Measurements from ENCODE around the gene EPHA2. TPM values are rescaled to one million over a fixed set of nuclear protein-coding genes. Genes with fewer than 3 reads are reported as not detected.

EPHA2 gene
- total RNA-seq, 2 experiments from 2014 or later: 0.22 TPM; not detected in 1

DNA sequence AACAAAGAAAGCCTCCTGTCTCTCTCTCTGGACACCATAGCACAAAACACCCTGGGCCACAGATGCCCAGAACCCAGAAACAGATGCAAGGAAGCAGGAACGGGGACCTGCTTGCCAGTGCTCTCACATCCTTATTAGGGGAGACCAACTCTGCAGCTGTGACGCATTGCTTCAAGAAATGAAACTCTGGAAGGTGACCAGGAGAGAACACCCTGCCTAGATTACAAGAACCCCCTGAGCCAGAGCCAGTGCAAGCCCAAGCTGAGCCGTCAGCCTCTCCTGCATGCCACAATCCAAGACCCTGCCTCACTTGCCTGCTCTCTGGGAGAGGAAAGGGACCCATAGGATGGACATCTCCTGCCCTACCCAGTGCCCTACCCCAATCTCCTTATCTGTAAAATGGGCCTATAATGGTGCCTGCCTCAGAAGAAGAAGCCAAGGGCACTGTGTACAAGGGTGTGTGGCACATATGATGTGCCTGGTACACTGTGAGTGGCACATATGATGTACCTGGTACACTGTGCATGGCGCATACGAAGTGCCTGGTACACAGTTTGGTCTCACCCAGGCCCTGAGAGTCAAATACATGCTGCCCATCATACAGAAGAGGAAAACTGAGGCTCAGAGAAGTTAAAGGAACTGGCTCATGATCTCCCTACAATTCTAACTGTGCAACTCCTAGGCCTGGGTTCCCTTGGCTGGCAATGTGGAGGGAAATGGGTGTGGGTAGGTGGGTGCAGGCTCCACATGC lies 65.6 kb downstream of the EPHA2 start:
- POLR2A ChIA-PET: interaction anchor here (0.6 kb wide), 1 partner anchor 273 kb away, joined by 6 read pairs; no protein-coding TSS in a partner anchor
- no peak overlapping the region for H3K4me3 Mint-ChIP-seq
- CTCF ChIA-PET: no interaction called here

DNA sequence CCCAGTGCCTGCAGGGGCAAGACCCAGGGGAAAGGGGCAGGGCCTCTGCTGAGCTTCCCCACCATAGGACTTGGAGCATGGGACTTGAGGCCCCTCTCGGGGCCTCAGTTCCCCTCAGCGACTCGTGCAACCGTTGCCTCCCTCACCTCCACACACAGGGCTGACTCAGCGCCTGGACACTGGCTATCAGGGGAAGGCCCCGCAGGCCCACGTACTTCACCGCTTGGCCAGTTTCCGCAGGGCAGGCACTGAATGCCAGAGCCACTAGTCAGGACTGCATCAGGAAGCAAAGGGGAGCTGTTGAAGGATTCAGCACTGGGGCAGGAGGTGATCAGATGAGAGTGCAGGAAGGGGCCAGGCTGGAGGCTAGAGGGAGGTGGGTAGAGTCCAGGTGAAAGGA lies 66.9 kb downstream of the EPHA2 start:
- POLR2A ChIA-PET: no interaction called here
- H3K27me3 ChIP-seq (ENCODE audit: control insufficient read depth in 1 of 2, insufficient read depth in 2 of 2, low read length in 2 of 2): no peaks in the 10 kb centered on the region
- H3K4me3 ChIP-seq (ENCODE audit: low read length): no peak overlapping the region
- CTCF ChIA-PET: no interaction called here
- ATAC-seq (ENCODE audit: poor library complexity) (no peak), DNase-seq (no peak)
- H3K27me3 Mint-ChIP-seq: no peaks in the 10 kb centered on the region
- TF ChIP-seq CTCF (IDR thresholded peaks at IDR 0.05): no peak
- no peaks in the 10 kb centered on the region for H3K4me1 ChIP-seq (ENCODE audit: insufficient read depth, low read length)
- no peaks in the 10 kb centered on the region for H3K9me3 Mint-ChIP-seq
- intact Hi-C loops (cut with DNase I, micrococcal nuclease): no loop called here
- H3K4me3 Mint-ChIP-seq: no peak overlapping the region
- H3K36me3 Mint-ChIP-seq (ENCODE audit: low read depth): no peaks in the 10 kb centered on the region
- no peaks in the 10 kb centered on the region for H3K4me1 Mint-ChIP-seq (ENCODE audit: low read depth)
- no peaks in the 10 kb centered on the region for H3K36me3 ChIP-seq (ENCODE audit: insufficient read depth, low read length)
- H3K27ac Mint-ChIP-seq: no peak overlapping the region
- no peaks in the 10 kb centered on the region for H3K9me3 ChIP-seq (ENCODE audit: control insufficient read depth in 1 of 2, insufficient read depth in 1 of 2, low read length in 2 of 2)
- no peak overlapping the region for H3K27ac ChIP-seq (ENCODE audit: low read depth in 1 of 2, low read length in 2 of 2)

More for the DNA sequence above, 65.6 kb downstream of the EPHA2 start:
- ATAC-seq (ENCODE audit: poor library complexity) (no peak), DNase-seq (no peak)
- Mint-ChIP-seq H3K27me3 (no peaks in the 10 kb centered on the region), H3K9me3 (no peaks in the 10 kb centered on the region), H3K4me1 (ENCODE audit: low read depth) (no peaks in the 10 kb centered on the region), H3K27ac (no peak overlapping the region), H3K36me3 (ENCODE audit: low read depth) (no peaks in the 10 kb centered on the region)
- H3K36me3 ChIP-seq (ENCODE audit: insufficient read depth, low read length): no peaks in the 10 kb centered on the region
- TF ChIP-seq CTCF (IDR thresholded peaks at IDR 0.05): no peak
- H3K9me3 ChIP-seq (ENCODE audit: control insufficient read depth in 1 of 2, insufficient read depth in 1 of 2, low read length in 2 of 2): no peaks in the 10 kb centered on the region
- intact Hi-C loops (cut with DNase I, micrococcal nuclease): no loop called here
- H3K4me1 ChIP-seq (ENCODE audit: insufficient read depth, low read length): no peaks in the 10 kb centered on the region
- no peak overlapping the region for H3K27ac ChIP-seq (ENCODE audit: low read depth in 1 of 2, low read length in 2 of 2)
- no peak overlapping the region for H3K4me3 ChIP-seq (ENCODE audit: low read length)
- H3K27me3 ChIP-seq (ENCODE audit: control insufficient read depth in 1 of 2, insufficient read depth in 2 of 2, low read length in 2 of 2): no peaks in the 10 kb centered on the region

DNA sequence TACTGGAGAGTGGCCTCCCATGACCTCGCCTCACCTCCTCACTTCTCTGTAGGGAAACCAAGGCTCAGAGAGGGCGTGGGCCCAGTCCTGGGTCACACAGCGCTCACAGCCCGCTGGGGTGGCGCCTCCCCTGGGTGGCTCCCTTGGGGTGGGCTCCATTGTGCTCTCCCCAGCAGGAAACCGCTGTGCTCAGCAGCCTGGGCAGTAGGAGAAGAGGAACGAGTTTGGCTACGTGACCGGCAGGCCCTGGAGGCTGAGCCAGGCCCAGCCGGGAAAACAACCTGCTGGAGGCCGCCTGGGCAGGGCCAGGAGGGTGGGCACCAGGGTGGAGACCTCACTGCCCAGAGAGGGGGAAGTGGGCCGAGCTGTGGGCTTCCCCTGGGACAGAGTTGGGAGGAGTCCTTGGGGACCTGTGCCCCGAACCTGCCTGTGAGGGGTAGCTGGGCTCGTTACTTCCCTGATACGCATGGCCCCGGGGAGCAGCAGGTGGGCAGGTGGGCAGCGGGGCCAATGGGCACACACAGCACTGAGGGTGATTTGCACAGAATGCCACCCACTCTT lies 67.4 kb downstream of the EPHA2 start:
- no peak overlapping the region for H3K4me3 ChIP-seq (ENCODE audit: low read length)
- ChIA-PET CTCF (no interaction called here), POLR2A (no interaction called here)
- DNase-seq: no peak
- intact Hi-C loops (cut with DNase I, micrococcal nuclease): no loop called here
- no peak for TF ChIP-seq CTCF (IDR thresholded peaks at IDR 0.05)
- no peak for ATAC-seq (ENCODE audit: poor library complexity)
- H3K9me3 ChIP-seq (ENCODE audit: control insufficient read depth in 1 of 2, insufficient read depth in 1 of 2, low read length in 2 of 2): no peaks in the 10 kb centered on the region
- no peak overlapping the region for H3K27ac Mint-ChIP-seq
- no peaks in the 10 kb centered on the region for H3K4me1 ChIP-seq (ENCODE audit: insufficient read depth, low read length)
- no peak overlapping the region for H3K27ac ChIP-seq (ENCODE audit: low read depth in 1 of 2, low read length in 2 of 2)
- H3K36me3 Mint-ChIP-seq (ENCODE audit: low read depth): no peaks in the 10 kb centered on the region
- H3K4me3 Mint-ChIP-seq: no peak overlapping the region
- H3K4me1 Mint-ChIP-seq (ENCODE audit: low read depth): no peaks in the 10 kb centered on the region
- H3K27me3 ChIP-seq (ENCODE audit: control insufficient read depth in 1 of 2, insufficient read depth in 2 of 2, low read length in 2 of 2): no peaks in the 10 kb centered on the region
- H3K36me3 ChIP-seq (ENCODE audit: insufficient read depth, low read length): no peaks in the 10 kb centered on the region
- H3K27me3 Mint-ChIP-seq: no peaks in the 10 kb centered on the region
- H3K9me3 Mint-ChIP-seq: no peaks in the 10 kb centered on the region

Measured in CD4-positive, alpha-beta T cell (primary cell).